Astrocyte (in vitro differentiated cells and primary cell): ENCODE measurements around the gene MCF2L2. TPM values are rescaled to one million over a fixed set of nuclear protein-coding genes. Genes with fewer than 3 reads are reported as not detected.

ENCODE experiments used
- DNase-seq: peaks from one replicate; pipeline ENCODE4 v3.0.0-alpha.2; 2010; ENCODE audit warnings: low read depth
- FAIRE-seq: peaks from 2 replicates; lab custom pipeline; 2011; peaks lifted over from hg19 to GRCh38; lab: Jason Lieb, UNC
- H2AFZ ChIP-seq: 2 replicates; pipeline ENCODE4 v1.6.0; 2012; ENCODE audit warnings: low read depth, low read length, inconsistent platforms
- H3K27ac ChIP-seq: 2 replicates; pipeline ENCODE4 v1.5.1; 2011; ENCODE audit warnings: low read depth, low read length, inconsistent platforms
- H3K27me3 ChIP-seq: 2 replicates; pipeline ENCODE4 v1.6.0; 2011; ENCODE audit warnings: low read length, inconsistent platforms; ENCODE audit not compliant: insufficient read depth
- H3K36me3 ChIP-seq: 2 replicates; pipeline ENCODE4 v1.5.1; 2011; ENCODE audit warnings: low read length, inconsistent platforms; ENCODE audit not compliant: insufficient read depth
- H3K4me1 ChIP-seq: 2 replicates; pipeline ENCODE4 v1.5.1; 2011; ENCODE audit warnings: low read length, inconsistent platforms; ENCODE audit not compliant: insufficient read depth
- H3K4me2 ChIP-seq: 2 replicates; pipeline ENCODE4 v1.6.0; 2012; ENCODE audit warnings: low read length, inconsistent platforms
- H3K4me3 ChIP-seq: 2 replicates; pipeline ENCODE4 v1.5.1; 2011; ENCODE audit warnings: low read depth, mild to moderate bottlenecking, low read length, inconsistent platforms; ENCODE audit not compliant: insufficient read depth
- H3K79me2 ChIP-seq: 2 replicates; pipeline ENCODE4 v1.6.0; 2012; ENCODE audit warnings: mild to moderate bottlenecking, low read length, inconsistent platforms; ENCODE audit not compliant: insufficient read depth
- H3K9ac ChIP-seq: 2 replicates; pipeline ENCODE4 v1.6.0; 2012; ENCODE audit warnings: mild to moderate bottlenecking, low read length, inconsistent platforms
- H3K9me3 ChIP-seq: 2 replicates; pipeline ENCODE4 v1.5.1; 2012; ENCODE audit warnings: low read depth, mild to moderate bottlenecking, low read length, inconsistent platforms; ENCODE audit not compliant: insufficient read depth
- H4K20me1 ChIP-seq: 2 replicates; pipeline ENCODE4 v1.6.0; 2012; ENCODE audit warnings: low read length, inconsistent platforms; ENCODE audit not compliant: insufficient read depth
- H3K27ac Mint-ChIP-seq: one replicate; pipeline ENCODE4 v1.8.0; 2021; ENCODE audit warnings: mild to moderate bottlenecking, mixed read lengths; ENCODE audit not compliant: unreplicated experiment
- H3K27me3 Mint-ChIP-seq: one replicate; pipeline ENCODE4 v1.8.0; 2021; ENCODE audit warnings: low read depth, mixed read lengths; ENCODE audit not compliant: unreplicated experiment
- H3K36me3 Mint-ChIP-seq: one replicate; pipeline ENCODE4 v1.8.0; 2021; ENCODE audit warnings: low read depth, mixed read lengths; ENCODE audit not compliant: unreplicated experiment
- H3K4me1 Mint-ChIP-seq: one replicate; pipeline ENCODE4 v1.8.0; 2021; ENCODE audit warnings: low read depth, mixed read lengths; ENCODE audit not compliant: unreplicated experiment
- H3K4me3 Mint-ChIP-seq: one replicate; pipeline ENCODE4 v1.8.0; 2021; ENCODE audit warnings: mild to moderate bottlenecking, moderate library complexity, mixed read lengths; ENCODE audit not compliant: unreplicated experiment
- H3K9me3 Mint-ChIP-seq: one replicate; pipeline ENCODE4 v1.8.0; 2021; ENCODE audit warnings: mild to moderate bottlenecking, mixed read lengths; ENCODE audit not compliant: unreplicated experiment
- EZH2 ChIP-seq: IDR thresholded peaks from 2 replicates; pipeline ENCODE4 v1.6.1; 2012; ENCODE audit warnings: mild to moderate bottlenecking, low read length, inconsistent platforms; ENCODE audit not compliant: insufficient read depth
- total RNA-seq: library from RNA; stranded (reverse); gene quantifications from 2 replicates; pipeline ENCODE4 v1.2.1, GENCODE V29; 2021
- TF ChIP-seq, protein P1 (sequence below): IDR thresholded peaks from 2 replicates; pipeline ENCODE4 v1.5.1; 2011; ENCODE audit warnings: low read depth, mild to moderate bottlenecking, inconsistent platforms, low read length, moderate library complexity; ENCODE audit not compliant: insufficient read depth

Gene MCF2L2
- total RNA-seq, 1 donor from 2014 or later, result 0.89 TPM

DNA sequence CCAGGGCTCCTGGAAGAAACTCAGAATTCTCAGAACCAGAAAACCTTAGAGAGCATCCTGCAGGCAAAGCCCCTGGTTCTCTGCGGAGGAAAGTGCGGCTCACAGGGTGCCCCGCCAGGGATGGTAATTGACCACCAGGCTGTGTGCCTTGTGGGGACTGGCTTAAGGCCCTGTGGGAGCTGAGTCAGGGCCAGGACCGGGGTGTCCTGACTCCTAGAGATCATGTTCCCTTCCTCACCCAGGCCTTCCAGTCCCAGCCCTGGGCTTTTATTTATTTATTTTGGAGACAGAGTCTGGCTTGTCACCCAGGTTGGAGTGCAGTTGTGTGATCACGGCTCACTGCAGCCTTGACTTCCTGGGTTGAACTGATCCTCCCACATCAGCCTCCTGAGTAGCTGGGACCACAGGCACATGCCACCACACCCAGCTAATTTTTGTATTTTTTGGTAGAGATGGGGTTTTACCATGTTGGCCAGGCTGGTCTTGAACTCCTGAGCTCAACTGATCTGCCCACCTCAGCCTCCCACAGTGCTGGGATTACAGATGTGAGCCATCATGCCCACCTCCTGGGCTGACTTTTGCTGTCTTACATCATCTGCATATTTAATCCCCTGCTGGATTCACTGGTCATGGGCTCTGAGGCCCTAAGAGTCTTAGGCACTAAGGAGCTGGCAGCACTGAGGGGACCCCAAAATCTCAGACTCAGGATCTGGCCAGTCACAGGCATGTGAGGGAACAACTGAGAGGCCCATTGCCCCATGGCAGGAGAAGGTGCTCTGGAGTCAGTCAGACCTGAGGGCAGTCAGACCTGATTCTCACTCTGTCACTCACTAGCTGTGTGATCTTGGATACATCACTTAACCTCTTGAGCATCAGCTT lies 245.4 kb downstream of the MCF2L2 start:
- Histone ChIP-seq H3K79me2 (no peaks in the 10 kb centered on the region), H3K4me1 (peaks cover 28% of the 10 kb centered on the region), H3K4me3 (no peak overlapping the region), H3K9me3 (no peaks in the 10 kb centered on the region), H4K20me1 (no peaks in the 10 kb centered on the region), H3K36me3 (no peaks in the 10 kb centered on the region), H3K27ac (no peak overlapping the region), H3K27me3 (peaks cover 5% of the 10 kb centered on the region), H3K4me2 (no peak overlapping the region), H2AFZ (no peak overlapping the region), H3K9ac (no peak overlapping the region)
- Mint-ChIP-seq H3K27ac (no peak overlapping the region), H3K9me3 (no peaks in the 10 kb centered on the region), H3K27me3 (peaks cover 16% of the 10 kb centered on the region), H3K4me3 (no peak overlapping the region), H3K36me3 (no peaks in the 10 kb centered on the region), H3K4me1 (peaks cover 9% of the 10 kb centered on the region)
- DNase-seq (no peak), FAIRE-seq (no peak)
- TF ChIP-seq, protein P1, sequence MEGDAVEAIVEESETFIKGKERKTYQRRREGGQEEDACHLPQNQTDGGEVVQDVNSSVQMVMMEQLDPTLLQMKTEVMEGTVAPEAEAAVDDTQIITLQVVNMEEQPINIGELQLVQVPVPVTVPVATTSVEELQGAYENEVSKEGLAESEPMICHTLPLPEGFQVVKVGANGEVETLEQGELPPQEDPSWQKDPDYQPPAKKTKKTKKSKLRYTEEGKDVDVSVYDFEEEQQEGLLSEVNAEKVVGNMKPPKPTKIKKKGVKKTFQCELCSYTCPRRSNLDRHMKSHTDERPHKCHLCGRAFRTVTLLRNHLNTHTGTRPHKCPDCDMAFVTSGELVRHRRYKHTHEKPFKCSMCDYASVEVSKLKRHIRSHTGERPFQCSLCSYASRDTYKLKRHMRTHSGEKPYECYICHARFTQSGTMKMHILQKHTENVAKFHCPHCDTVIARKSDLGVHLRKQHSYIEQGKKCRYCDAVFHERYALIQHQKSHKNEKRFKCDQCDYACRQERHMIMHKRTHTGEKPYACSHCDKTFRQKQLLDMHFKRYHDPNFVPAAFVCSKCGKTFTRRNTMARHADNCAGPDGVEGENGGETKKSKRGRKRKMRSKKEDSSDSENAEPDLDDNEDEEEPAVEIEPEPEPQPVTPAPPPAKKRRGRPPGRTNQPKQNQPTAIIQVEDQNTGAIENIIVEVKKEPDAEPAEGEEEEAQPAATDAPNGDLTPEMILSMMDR, result no peak
- no peak for TF ChIP-seq EZH2

DNA sequence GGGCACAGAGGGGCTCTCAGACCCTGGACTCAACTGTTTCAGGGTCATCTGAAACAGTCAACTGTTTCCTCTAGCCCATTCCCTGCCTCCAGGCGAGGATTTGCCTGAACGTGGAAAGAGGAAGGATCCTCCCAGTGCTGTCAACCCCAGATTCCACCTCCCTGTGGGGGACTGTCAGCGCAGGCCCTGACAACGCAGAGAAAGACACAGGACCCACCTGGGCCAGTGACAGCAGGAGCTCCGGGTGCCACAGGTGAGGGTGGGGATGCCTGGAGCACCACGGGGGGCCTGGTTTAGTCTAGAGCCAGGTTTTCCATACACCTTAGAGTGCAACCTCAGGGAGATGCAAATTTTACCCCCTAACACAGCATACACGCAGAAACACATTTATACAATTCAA lies 246.3 kb downstream of the MCF2L2 start:
- Mint-ChIP-seq H3K4me1 (peaks cover 9% of the 10 kb centered on the region), H3K27me3 (peaks cover 16% of the 10 kb centered on the region), H3K27ac (no peak overlapping the region), H3K36me3 (no peaks in the 10 kb centered on the region), H3K4me3 (no peak overlapping the region), H3K9me3 (no peaks in the 10 kb centered on the region)
- Histone ChIP-seq H3K4me3 (no peak overlapping the region), H3K27ac (no peak overlapping the region), H3K9ac (no peak overlapping the region), H4K20me1 (no peaks in the 10 kb centered on the region), H3K4me1 (peaks cover 28% of the 10 kb centered on the region), H3K27me3 (peaks cover 5% of the 10 kb centered on the region), H3K4me2 (no peak overlapping the region), H3K79me2 (no peaks in the 10 kb centered on the region), H3K9me3 (no peaks in the 10 kb centered on the region), H3K36me3 (no peaks in the 10 kb centered on the region), H2AFZ (no peak overlapping the region)
- FAIRE-seq, result no peak
- TF ChIP-seq, protein P1, result no peak
- no peak for TF ChIP-seq EZH2
- DNase-seq, result no peak

DNA sequence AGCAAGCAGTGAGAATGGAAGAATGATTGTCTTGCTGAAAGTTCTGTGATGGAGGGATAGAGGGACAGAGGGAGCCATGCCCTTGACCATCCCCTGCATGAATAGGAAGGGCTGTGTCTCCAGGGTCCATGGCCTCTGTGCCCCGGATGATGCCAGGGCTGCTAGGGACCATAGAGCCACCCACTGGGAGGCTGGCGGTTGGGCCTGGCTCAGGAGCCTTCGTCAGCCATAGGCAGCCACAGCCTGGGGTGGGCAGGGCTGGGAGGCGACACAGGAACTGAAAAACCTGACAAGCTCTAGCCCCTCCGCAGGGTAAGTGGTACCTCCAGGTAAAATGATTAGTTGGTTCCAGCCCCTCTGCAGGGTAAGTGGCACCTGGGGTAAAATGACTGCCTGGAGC lies 246.8 kb downstream of the MCF2L2 start:
- no peak overlapping the region for H3K9ac ChIP-seq
- Mint-ChIP-seq H3K27me3 (peaks cover 19% of the 10 kb centered on the region), H3K27ac (no peak overlapping the region), H3K4me1 (peaks cover 9% of the 10 kb centered on the region), H3K36me3 (no peaks in the 10 kb centered on the region), H3K9me3 (no peaks in the 10 kb centered on the region), H3K4me3 (no peak overlapping the region)
- H3K79me2 ChIP-seq, result no peaks in the 10 kb centered on the region
- H4K20me1 ChIP-seq, result no peaks in the 10 kb centered on the region
- H3K27ac ChIP-seq, result no peak overlapping the region
- DNase-seq (no peak), FAIRE-seq (no peak)
- H3K27me3 ChIP-seq, result peaks cover 8% of the 10 kb centered on the region
- H3K9me3 ChIP-seq, result no peaks in the 10 kb centered on the region
- no peak overlapping the region for H3K4me2 ChIP-seq
- no peak overlapping the region for H3K4me3 ChIP-seq
- peaks cover 28% of the 10 kb centered on the region for H3K4me1 ChIP-seq
- no peaks in the 10 kb centered on the region for H3K36me3 ChIP-seq
- no peak for TF ChIP-seq EZH2
- TF ChIP-seq, protein P1, result no peak
- no peak overlapping the region for H2AFZ ChIP-seq
